HG03558 (cell line): ENCODE results near the gene LMTK3.

Experiments
- ATAC-seq: cut with Tn5 transposase; IDR thresholded peaks from one replicate; pipeline ENCODE4 v1.9.1; 2021; ENCODE audit warnings: moderate number of reproducible peaks; ENCODE audit not compliant: unreplicated experiment; ENCODE audit errors: extremely low read depth

LMTK3 gene

DNA sequence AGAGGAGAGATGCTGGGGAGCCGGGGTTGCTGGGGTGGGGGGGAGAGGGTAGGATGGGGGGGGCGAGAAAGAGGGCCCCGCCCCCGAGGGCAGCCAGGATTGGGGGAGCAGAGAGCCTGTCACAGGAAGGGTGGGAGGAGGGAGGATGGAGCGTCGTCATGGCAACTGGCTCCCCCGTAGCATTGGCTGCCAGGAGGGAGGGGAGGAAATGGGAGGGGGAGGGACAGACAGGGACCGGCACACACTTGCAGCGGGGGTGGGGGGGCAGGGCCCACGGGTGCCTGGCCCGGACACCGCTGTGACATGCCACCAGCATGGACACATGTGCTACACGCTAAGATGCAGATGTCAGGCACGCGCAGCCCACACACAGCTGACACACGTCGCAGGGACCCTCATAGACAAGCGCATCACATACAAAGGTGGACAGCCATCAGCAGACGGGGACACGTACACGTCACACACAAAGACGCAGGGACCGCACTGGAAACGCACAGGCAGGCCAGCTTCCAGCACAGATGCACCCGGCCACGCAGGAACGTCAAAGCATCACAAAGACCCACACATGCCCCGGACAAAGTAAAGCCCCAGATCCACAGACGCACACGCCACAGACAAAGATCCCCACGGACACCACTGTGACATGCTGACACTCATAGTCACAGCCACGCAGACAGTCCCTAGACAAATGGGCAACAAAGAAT is at the start of gene LMTK3:
LMTK3 (minus strand) TSS at position 36 of the 704 bp plus-strand sequence. CDS start 259 bp downstream, outside the sequence.
- ATAC-seq: no peak

- ATAC-seq: no peak
These were observed 49.8 kb upstream of the LMTK3 start for GRCh38 chr19:48561412-48561811.

DNA sequence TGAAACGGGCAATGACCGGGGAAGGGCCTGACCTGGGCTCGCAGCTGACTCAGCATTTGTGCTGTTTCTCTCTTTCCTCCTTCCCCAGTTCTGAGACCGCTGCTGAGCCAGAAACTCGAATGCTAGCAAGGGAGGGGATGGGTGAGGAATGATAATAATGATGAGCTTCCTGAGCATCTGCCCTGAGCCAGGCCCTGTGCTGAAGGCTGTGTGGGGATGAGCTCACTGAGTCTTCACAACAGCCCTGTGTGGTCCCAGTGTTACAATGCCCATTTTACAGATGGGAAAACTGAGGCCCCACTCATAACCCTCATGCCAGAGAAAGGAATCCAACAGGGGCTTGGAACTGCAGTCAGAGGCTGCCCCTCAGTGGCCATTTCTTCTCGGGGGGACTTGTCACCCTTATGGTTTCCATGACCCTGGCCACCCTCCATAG is 48.5 kb upstream of the LMTK3 start:
- ATAC-seq: no peak

GRCh38 chr19:48558018-48558684 is 46.5 kb upstream of the LMTK3 start:
- ATAC-seq: no peak

DNA sequence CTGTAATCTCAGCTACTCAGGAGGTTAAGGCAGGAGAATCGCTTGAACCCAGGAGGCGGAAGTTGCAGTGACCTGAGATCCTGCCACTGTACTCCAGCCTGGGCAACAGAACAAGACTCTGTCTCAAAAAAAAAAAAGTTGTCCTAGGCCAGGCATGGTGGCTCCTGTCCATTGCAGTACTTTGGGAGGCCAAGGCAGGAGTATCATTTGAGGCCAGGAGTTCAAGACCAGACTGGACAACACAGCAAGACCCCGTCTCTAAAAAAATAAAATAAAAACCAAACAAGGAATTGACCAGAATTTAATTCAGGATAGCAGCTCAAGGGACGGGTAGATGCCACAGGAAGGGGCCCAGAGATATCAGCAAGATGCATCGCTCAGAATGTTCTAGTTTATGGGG is 45.2 kb upstream of the LMTK3 start:
- no peak for ATAC-seq

DNA sequence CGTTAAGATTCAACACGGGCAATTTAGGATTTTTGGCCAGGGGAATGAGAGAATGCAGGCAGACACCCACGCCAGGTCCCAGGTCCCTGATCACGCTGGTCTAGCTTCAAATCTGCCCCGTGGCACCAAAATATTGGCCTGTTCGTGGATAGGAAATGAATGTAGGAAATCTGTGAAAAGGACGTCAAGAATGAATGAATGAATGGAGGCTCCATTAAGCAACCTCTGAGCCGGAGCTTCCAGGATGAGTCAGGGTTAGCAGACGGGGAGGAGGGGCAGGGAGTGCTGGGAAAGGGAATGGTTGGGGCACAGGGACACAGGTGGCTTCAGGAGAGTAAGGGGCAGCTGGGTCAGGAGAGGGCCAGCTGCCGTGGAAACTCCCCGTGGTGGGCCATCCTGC is 44.5 kb upstream of the LMTK3 start:
- no peak for ATAC-seq

DNA sequence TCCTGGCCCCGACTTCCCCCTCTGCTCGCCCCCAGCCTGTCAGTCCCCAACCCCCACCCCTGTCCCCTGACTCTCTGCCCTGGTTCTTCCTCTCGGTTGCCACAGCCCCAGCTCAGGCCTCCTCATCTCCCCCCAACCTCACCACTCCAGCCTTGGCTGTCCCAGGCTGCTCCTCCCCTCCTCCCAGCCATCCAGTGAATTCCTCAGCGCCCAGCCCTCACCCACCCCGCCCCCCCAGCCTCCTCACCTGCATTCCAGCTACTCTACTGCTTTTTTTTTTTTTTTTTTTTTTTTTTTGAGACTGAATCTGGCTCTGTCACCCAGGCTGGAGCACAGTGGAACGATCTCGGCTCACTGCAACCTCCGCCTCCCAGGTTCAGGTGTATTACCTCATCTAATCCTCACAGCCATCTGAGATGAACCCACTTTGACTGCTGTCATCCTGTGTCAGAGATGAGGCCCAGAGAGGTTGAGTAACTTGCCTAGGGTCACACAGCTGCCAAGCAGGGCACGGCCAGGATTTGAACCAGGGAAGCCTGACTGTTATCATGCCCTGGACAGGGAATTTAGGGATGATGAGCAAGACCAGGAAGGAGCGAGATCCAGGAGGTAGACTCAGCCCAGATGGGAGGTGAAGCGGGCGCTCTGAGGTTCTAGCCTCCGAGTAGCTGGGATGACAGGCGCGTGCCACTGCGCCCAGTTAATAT is 42.9 kb upstream of the LMTK3 start:
- ATAC-seq: no peak

GRCh38 chr19:48553676-48554384 is 42.2 kb upstream of the LMTK3 start:
- ATAC-seq: no peak

DNA sequence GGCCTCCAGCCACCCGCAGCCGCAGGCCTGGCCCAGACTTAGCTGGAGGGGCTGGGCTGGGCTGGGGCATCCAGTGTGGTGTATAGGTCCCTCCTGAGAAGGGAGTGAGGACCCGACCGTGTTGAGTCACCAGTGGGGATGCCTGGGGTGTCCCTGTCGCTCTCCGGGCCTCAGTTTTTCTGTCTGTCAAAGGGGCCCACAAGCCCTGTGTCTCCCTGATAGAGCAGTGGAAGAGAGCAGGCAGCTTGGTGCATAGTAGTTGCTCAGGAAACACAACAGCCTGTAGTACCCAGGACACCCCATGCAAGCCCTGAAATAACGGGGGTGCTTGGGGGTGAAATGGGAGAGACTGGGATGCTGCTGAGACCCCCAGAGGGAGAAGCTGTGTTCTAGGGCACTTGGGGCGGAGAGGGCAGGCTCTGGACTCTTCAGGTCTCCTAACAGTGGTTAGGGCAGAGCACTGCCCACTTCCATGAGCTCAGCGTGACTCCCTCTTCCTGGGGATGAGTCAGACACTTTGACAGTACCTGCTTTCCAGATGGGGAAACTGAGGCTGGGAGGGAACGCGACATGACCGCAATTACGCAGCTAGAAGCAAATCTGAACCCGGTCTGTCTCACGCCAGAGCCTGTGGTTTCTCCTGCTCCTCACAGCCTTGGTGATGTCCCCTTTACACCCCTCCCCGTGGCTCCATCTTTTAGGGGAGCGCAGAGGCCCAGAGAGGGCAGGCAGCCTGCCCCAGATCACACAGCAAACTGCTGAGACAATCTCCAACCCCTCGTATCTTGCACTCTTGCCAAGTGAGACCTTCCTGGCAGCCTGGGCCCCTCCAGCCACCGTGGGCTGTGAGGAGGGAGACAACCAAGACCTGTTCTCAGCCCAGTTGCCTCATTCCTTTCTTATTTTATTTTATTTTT is 41.0 kb upstream of the LMTK3 start:
- ATAC-seq: no peak

DNA sequence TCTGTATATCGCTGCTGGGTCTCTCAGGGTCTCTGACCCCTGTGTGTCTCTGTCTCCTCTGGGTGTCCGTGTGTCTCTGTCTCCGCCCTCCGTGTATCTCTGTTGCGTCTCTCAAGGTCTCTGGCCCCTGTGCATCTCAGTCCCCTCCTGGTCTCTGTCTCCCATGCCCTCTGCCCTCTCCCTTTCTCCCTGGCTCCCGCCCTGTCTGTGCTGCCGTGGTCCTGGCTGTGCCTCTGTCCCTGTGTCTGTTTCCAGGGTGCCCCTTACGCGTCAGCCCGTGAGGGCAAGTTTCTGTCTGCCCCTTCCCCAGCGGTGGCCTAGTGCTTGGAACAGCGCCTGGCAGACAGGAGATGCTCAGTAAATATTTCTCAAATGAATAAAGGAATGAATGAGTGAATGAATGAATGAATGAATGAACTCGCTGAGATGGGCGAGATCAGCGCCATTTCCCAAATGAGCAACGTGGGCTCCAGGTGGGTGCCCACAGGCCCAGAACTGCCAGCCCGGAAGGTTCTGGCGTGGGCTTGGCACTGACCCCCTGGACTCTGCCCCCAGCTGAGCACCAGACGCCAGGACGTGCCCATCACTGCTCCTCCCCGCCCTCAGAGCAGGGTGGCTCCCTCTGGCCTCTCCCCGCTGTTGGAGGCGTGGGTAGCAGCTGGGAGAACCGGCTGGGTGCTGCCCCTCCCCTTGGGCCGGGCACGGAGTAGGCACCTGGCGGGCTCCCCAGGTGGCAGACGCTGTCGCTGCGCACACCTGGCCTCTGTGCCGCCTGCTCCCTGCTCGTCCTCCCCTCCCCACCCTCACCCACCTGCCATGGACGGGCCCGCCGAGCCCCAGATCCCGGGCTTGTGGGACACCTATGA is 40.0 kb upstream of the LMTK3 start, which contains the start of gene SULT2B1:
SULT2B1 (plus strand) TSS at position 736 of the 866 bp plus-strand sequence; CDS start at position 817, 81 bp downstream.
- no peak for ATAC-seq

- ATAC-seq: no peak
These were observed 37.7 kb upstream of the LMTK3 start for GRCh38 chr19:48549380-48549779.

- ATAC-seq: no peak
These were observed 36.7 kb upstream of the LMTK3 start for GRCh38 chr19:48548253-48548911.

GRCh38 chr19:48547722-48548121 is 36.1 kb upstream of the LMTK3 start:
- ATAC-seq: no peak

DNA sequence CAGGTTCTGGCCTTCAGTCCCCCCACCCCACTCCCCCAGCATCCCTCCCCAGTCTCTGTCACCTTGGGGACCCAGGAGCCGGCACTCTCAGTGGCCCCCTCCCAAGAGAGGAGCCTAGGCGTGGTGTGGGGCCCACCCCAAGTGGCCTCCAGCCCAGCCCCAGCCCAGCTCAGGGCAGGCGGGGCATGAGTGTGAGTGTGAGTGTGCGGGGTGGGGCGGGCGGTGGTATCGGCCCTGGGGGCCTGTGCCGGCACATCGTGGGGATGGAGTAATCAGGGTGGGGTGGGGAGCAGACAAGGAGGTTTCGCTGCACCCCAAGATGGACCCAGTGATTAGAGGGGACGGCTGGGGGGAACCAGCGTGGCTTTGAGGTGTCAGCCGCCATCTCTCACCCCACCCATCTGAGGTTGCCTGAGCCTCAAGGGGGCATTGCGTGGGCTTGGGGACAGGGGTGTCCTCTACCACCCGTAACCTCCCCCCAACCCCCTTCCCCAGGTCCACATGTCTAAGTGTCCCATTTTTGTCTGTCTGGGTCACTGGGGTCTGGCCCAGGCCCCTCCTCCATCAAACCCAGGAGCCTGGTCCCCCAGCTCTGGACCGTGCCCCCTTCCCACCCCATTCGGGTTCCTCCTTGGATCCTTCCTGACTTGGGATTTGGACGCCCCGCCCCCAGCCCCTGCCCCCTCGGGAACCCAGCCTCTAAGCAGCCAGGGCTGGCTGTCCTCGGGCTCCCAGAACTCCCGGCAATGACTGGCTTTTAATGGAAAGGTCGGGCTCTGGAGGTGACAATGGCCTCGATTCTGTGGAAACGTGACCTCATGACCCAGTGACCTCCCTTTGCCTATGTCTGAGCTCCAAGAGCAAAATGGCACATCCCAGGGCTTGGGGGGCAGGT is 33.5 kb upstream of the LMTK3 start:
- ATAC-seq: no peak

- ATAC-seq: no peak
These were observed 31.6 kb upstream of the LMTK3 start for GRCh38 chr19:48543121-48543710.

- no peak for ATAC-seq
These were observed 30.2 kb upstream of the LMTK3 start for GRCh38 chr19:48541813-48542212.

DNA sequence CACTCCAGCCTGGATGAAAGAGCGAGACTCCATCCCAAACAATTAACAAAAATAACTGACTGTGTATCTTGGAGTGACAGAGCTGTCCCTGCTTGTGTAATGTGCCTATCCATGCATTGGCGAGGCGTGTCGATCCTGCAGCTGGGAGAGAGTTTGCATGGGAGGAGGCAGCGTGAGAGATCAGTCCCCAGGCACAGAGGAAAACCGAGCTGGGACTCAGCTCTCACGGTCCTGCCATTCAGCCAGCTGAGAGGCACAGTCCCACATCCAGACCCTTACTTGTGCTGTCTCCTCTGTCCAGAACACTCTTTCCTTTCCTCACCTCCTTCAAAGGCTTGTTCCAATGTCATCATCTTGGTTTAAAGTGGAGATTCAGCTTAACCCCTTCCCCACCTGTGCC is 28.5 kb upstream of the LMTK3 start:
- ATAC-seq: no peak
